Activated gamma-delta T cell treated with anti-CD3 and anti-CD28 coated beads, Interleukin-2, amount 50 U/mL, for 16 hours (primary cell): ENCODE results near the gene PCDHGA3.
A peak's percentile ranks its signal among the peaks of the same experiment; 100 is the strongest.
"Not testable (repeated sequence)": the region's sequence is repeated elsewhere in the genome, so short reads cannot be mapped to it uniquely, and the experiment has no call there.

Experiments used
- DNase-seq: peaks from one replicate; pipeline ENCODE4 v3.0.0-alpha.2; 2020; ENCODE audit warnings: low read depth

The PCDHGA3 gene

DNA sequence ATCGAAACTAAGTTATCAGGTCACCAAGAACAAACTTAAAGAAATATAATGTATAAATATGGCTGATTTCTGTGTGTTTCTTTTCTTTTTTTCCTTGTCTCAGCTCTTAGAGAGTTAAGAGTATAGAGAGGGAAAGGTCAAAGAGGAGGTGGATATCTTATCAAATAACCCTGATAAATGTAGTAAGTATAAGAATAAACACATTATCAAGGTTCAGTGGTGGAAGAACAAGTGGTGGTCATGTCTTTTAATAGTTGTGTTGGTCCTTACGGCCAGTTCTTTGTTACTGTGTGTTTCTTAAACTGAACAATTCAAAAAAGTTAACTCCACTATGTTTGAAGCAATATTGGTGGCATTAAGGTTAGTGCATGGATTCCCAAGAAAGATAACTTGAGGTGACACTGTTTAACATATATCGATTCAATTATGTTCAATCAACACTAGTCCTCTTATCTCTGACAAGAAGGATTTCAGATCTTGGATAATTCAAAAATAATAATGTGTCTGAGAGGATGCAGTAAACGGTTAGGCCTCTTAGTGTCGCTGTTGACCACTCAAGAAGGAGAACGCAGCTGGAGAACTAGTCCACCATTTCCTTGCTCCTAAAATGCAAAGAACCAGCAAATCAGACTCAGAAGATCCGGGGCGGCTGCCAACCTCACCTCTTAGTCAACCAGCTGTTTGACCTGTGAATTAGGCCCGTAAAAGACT, at the start of gene PCDHGA3:
PCDHGA3 (plus strand) TSS at position 588 of the 711 bp plus-strand sequence. CDS start 205 bp downstream, outside the sequence.
- no peak for DNase-seq

DNA sequence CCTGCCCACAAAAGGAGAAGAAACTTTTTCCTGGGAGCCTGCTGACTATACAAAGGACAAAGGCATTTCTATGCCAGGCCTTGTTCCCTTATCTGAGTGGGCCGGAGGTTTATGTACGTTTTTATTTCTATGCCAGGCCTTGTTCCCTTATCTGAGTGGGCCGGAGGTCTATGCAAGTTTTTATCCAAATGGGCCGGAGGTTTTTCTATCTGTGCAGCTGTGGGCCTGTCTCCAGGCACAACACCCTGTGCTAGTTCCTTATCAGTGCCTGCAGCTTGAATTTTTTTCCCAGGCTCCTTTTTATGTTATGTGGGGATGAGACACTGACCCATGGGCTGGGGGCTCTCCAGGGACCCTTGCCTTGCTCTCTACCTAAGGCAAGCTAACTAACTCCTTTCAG, 45.3 kb upstream of the PCDHGA3 start:
- no peak for DNase-seq

DNA sequence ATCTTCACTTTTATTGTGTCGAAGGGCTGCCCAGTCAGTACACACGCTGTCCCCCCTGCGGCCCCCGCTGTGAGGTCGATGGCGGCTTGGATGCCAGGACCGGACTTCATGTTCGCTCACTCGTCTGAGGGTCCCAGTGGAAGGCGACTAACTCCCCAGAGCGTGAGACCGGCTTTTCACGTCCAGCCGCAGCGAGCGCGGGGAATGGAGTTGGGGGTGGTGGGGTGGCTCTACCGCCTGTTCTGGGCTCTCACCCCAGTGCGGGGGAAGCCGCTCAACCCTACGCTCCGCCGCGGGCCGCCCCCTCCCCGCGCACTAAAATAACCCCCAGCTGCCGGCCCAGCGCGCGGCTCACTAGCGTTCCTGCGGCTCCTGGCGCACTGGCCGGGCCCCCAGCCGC, 39.9 kb upstream of the PCDHGA3 start, which contains the start of gene SLC25A2:
SLC25A2 (minus strand) TSS at position 294 of the 400 bp plus-strand sequence; CDS start at position 110, 184 bp downstream.
- no peak for DNase-seq

DNA sequence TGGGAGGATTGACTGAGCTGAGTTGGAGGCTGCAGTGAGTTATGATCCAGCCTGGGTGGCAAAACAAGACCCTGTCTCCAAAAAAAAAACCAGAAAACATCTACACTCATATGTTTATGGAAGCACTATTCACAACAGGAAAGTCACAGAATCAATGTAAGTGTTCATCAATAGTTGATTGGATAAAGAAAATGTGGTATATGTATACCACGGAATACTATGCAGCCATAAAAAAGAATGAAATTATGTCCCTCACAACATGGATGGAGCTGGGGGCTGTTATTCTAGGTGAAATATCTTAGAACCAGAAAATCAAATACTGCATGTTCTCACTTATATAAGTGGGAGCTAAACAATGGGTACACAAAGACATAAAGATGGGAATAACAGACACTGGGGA, 37.0 kb upstream of the PCDHGA3 start:
- DNase-seq = no peak

DNA sequence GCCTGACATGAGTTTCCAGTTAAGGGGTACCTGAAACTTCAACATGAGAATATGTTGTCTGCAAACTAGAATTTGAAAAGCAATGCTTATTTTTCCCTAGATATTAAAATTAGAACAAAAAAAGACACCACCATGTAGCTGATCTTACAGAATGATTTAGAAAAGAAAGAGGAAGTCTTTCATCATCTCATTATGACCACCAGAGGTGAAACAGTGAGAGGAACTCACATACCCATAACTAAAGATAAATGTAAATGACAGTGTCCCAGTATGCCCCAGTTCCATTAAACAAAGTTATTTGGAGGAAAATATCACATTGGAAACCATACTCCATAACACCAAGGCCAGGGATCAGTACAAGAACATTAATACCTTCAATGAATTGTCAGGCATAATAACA, 29.9 kb upstream of the PCDHGA3 start:
- no peak for DNase-seq

DNA sequence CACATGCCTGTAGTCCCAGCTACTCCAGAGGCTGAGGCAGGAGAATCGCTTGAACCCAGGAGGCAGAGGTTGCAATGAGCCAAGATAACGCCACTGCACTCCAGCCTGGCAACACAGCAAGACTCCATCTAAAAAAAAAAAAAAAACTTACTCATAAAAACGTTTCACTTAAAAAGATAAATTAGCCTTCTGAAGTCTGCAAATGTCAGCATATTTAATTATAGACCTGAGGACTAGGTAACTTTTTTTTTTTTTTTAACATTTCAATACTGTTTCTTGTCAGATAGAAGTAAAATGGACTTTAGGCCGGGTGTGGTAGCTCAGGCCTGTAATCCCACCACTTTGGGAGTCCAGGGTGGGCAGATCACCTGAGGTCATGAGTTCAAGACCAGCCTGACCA, 26.7 kb upstream of the PCDHGA3 start:
- not testable (repeated sequence) for DNase-seq

DNA sequence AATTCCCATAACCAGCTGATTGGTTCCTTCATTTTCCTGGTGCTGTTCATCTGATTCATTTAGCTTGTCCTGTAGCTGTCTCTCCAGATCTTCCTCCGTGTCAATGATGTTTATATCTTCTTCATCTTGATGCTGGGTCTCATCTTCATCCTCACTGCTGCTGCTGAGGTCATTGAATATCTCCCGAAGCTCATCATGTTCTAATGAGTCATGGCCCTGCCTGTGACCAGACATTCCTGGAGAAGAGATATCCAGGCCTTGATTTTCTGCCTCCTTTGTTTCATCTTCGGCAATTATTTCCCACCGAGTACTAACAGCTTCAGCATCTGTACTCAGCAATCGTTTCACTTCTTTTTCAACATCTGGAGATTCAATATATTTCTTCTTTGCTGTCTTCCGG, 24.4 kb upstream of the PCDHGA3 start:
- no peak for DNase-seq

DNA sequence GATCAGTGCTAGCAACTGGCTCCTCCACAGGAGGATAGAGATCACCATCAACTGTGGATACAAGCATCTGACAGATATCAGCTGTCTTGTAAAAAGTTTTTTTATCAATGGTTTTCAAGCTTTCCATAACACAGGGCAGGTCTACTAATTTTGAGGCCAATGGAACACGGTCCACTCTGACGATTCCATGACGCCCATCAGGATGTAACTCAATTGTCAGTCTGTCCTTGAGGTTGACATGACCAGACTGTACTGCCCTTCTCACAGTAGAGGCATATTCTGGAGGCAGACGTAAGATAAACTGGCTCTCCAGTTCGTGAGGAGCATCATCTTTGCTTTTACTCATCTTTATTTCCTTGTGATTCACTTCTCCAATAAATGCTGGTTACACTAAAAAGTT, 23.9 kb upstream of the PCDHGA3 start:
- no peak for DNase-seq

DNA sequence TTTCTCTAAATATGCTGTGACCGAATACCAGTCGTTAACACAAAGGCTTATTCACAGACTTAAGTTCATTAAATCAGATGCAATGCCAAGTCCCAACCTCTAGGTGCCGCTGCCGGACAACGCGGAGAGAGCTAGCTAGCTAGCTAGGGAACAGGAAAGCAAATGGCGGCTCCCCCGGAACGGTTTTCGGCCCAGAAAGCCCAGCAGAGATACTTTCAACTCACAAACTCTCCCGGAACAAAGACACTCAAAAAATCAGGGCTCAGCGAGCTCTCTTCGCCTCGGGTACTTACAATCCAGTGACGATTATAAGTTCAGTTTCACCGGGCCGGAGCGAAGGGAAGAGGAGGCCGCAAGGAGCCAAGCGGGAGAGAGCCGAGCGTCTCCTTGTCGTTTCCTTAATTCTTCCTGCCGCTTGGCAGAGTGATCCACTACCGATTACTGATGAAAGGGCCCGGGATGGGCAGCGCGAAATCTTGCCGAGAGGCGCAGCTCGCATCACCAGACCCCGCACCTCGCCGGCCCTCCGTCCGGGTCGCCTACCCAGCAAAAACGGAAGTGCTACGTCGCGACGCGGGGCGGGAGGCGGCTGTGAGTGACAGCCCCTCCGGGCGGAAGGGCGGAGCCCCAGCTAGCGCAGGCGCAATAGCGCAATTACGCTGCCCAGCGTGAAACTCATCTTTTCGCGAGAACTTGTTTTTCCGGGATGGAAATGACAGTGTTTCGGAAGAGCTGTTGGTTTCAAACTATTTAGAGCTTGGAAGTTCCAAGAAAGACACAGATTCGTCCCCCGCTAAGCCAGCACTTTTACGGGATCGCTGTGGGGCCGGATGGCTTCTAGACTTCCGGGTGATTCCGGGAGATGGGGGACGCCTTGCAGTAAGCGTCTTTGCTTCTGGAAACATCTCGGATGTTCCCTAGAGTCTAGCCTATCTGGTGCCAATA, 23.1 kb upstream of the PCDHGA3 start, which contains the start of gene TAF7:
TAF7 (minus strand) TSS at position 560 of the 945 bp plus-strand sequence. CDS start 740 bp downstream, outside the sequence.
- DNase-seq = peak; percentile 84

DNA sequence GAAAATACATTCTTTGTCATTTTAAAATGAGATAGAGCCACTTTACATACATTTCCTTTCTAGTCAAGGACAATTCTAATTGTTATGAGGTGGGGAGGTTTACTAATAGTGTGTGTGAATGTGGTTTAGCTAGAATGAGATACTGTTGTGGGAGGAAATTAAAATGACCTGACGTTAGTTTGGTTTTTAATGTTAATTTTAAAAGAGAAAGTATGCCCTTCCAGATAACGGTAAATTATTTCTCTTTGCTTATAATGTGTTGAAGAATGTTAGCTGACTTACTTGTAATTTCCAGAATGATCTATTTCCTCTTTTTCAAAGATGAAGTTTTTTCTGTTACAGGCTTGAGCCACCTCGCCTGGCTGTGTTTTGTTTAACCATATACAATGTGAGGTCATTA, 21.4 kb upstream of the PCDHGA3 start:
- DNase-seq = no peak

DNA sequence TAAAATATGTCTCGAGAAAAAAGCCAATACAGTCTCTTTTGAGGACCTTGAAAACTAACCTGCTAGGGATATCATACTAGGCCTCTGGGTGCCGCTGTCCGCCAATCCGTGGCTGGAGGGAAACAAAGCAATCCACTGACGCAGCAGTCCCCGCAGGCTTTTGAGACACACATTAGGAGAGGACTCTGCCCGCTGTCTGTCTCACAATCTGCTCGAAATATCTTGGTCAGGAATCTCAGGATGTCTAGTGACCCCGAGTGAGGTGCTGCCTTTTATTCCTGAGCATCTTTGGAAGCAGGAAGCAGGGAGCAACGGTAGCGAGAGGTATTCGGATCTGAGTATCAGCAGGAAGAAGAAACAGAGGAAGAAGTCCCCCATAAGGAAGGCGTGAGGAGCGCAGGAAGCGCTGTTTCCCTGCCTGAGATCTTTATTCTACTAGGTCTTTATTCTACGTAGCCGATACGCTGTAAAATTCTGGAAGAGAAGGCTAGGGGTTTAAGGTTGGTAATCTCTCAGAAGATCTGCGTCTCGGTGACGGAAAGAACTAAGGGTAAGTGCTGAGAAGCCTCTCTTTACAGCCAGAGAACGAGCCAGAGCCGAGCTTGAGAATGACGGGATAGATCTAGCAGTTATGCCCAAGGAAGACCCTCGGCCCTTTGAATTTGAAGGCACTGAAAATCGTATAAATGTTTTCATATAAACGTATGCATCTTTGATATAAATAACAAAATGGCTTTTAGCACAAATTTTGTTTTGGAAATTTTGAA, 17.4 kb upstream of the PCDHGA3 start:
- DNase-seq = peak; percentile 35

DNA sequence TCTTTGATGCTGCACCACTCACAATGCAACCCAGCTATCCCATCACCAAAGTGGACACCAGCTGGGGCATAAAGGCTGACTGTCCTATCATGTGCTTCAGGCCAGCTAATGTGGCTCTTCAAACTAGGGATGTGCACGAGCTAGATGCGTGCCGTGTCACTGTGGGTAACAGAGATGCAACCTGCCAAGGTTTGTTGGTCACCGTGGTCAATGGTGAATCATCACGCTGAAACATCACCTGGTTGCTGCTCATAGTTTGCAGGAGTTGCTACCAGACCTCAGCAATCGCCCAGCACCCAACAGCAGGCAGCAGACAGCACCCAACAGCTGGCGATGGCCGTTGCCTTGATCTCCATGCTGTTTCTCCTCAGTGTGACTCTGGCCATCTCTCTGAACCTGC, 15.4 kb upstream of the PCDHGA3 start:
- DNase-seq = no peak

DNA sequence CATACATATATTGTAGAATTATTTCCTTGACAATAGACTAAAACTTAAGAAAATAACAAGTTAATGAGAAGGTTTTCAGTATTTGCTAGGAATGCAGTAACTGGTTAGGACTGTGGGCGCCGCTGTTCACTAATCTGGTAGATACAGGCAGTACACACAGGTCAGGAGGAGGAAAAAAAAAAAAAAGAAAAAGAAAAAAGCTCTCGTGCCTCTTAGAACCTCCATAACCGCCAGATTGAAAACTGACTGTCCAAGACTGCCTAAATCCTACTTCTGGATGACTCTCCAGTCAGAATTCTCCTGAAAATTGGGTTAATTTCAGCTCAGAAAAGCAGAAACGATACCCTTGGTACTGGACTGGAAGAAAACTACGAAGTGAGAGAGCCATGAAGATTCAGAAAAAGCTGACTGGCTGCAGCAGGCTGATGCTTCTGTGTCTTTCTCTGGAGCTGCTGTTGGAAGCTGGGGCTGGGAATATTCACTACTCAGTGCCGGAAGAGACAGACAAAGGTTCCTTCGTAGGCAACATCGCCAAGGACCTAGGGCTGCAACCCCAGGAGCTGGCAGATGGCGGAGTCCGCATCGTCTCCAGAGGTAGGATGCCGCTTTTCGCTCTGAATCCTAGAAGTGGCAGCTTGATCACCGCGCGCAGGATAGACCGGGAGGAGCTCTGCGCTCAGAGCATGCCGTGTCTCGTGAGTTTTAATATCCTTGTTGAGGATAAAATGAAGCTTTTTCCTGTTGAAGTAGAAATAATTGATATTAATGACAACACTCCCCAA, 13.1 kb upstream of the PCDHGA3 start, which contains the start of gene PCDHGA1:
PCDHGA1 (plus strand) TSS at position 216 of the 782 bp plus-strand sequence.
- DNase-seq = no peak

DNA sequence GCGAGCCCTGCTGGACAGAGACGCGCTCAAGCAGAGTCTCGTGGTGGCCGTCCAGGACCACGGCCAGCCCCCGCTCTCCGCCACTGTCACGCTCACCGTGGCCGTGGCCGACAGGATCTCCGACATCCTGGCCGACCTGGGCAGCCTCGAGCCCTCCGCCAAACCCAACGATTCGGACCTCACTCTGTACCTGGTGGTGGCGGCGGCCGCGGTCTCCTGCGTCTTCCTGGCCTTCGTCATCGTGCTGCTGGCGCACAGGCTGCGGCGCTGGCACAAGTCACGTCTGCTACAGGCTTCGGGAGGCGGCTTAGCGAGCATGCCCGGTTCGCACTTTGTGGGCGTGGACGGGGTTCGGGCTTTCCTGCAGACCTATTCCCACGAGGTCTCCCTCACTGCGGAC, 11.1 kb upstream of the PCDHGA3 start:
- not testable (repeated sequence) for DNase-seq

DNA sequence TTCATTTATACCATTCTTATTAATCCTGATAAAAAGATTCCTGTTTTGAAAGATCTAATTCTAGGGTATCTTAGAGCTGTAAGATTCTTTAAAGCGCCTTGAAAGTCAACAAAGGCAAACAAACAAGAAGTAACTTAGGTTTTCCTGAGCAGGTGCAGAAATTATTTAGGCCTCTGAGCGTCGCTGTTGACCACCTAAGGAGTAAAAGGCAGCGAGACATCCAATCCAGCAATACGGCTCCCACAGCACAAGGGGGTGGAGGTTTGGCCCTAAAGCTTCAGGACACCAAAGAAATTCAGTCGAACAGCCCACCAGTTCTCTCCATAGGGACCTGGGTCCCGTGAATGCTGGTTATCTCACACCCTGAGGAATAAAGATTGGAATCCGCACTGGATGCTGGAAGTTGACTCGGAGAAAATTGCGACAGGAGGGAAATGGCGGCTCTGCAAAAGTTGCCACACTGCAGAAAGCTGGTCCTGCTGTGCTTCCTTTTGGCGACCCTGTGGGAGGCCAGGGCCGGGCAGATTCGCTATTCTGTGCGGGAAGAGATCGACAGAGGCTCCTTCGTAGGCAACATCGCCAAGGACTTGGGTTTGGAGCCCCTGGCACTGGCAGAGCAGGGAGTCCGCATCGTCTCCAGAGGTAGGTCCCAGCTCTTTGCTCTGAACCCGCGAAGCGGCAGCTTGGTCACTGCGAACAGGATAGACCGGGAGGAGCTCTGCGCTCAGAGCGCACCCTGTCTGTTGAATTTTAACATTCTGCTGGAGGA, 4.9 kb upstream of the PCDHGA3 start, which contains the start of gene PCDHGA2:
PCDHGA2 (plus strand) TSS at position 223 of the 769 bp plus-strand sequence.
- DNase-seq = no peak

DNA sequence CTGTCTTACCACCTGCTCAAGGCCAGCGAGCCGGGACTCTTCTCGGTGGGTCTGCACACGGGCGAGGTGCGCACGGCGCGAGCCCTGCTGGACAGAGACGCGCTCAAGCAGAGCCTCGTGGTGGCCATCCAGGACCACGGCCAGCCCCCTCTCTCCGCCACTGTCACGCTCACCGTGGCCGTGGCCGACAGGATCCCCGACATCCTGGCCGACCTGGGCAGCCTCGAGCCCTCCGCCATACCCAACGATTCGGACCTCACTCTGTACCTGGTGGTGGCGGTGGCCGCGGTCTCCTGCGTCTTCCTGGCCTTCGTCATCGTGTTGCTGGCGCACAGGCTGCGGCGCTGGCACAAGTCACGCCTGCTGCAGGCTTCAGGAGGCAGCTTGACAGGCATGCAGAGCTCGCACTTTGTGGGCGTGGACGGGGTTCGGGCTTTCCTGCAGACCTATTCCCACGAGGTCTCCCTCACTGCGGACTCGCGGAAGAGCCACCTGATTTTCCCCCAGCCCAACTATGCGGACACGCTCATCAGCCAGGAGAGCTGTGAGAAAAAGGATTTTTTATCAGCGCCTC, 2.8 kb upstream of the PCDHGA3 start:
- not testable (repeated sequence) for DNase-seq

DNA sequence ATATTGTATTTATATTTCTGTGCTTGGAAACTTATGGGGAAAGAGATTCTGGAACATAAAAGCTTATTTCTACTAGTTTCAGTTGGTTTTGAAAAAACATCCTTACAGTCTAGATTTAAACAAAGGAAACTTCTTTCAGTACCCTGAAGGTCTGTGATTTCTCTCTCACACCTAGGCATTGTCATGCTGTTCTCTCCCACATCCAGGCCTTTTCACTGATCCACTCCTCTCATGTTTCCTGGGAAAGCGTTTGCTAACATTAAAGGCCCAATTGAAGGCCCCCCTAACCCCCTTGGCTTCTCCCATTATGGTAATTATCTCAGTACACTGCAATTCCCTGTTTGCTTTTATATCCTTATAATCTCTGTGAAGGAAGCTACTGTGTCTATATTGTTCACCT, 856 bp upstream of the PCDHGA3 start:
- no peak for DNase-seq

DNA sequence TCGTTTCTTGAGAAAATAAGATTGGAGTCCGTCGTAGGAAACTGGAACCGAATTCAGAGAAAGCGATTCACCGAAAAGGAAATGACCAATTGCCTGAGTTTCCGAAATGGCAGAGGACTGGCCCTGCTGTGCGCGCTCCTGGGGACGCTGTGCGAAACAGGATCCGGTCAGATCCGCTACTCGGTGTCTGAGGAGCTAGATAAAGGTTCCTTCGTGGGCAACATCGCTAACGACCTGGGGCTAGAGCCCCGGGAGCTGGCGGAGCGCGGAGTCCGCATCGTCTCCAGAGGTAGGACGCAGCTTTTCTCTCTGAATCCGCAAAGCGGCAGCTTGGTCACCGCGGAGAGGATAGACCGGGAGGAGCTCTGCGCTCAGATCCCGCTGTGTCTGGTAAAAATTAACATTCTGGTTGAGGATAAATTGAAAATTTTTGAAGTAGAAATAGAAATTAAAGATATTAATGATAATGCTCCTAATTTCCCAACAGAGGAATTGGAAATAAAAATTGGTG, 379 bp downstream of the PCDHGA3 start:
- no peak for DNase-seq

DNA sequence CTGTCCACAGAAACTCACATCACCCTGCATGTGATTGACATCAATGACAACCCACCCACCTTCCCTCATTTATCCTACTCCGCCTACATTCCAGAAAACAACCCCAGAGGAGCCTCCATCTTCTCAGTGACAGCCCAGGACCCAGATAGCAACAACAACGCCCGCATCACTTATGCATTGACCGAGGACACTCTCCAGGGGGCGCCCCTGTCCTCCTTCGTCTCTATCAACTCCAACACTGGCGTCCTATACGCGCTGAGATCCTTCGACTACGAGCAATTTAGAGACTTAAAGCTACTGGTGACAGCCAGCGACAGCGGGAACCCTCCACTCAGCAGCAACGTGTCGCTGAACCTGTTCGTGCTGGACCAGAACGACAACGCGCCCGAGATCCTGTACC, 1.7 kb downstream of the PCDHGA3 start:
- DNase-seq = no peak

DNA sequence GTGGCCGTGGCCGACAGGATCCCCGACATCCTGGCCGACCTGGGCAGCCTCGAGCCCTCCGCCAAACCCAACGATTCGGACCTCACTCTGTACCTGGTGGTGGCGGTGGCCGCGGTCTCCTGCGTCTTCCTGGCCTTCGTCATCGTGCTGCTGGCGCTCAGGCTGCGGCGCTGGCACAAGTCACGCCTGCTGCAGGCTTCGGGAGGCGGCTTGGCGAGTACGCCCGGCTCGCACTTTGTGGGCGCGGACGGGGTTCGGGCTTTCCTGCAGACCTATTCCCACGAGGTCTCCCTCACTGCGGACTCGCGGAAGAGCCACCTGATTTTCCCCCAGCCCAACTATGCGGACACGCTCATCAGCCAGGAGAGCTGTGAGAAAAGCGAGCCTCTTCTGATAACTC, 2.4 kb downstream of the PCDHGA3 start:
- DNase-seq = not testable (repeated sequence)
